Measurements from ENCODE around the gene FEN1.

Gene FEN1

GRCh38 chr11:61842528-61842820 lies 49.8 kb downstream of the FEN1 start:
- Histone ChIP-seq H3K9me3 (ENCODE audit: low read length) (no peaks in the 10 kb centered on the region), H3K4me1 (ENCODE audit: insufficient read depth, low read length) (no peaks in the 10 kb centered on the region), H3K27me3 (ENCODE audit: control insufficient read depth in 1 of 2, insufficient read depth in 2 of 2, low read length in 2 of 2) (no peaks in the 10 kb centered on the region), H3K4me3 (ENCODE audit: low read depth in 1 of 2, low read length in 2 of 2) (no peak overlapping the region), H3K27ac (ENCODE audit: low read depth, low read length) (no peak overlapping the region), H3K9ac (ENCODE audit: low read length) (no peak overlapping the region), H3K36me3 (ENCODE audit: insufficient read depth, low read length) (peaks cover 6% of the 10 kb centered on the region)

DNA sequence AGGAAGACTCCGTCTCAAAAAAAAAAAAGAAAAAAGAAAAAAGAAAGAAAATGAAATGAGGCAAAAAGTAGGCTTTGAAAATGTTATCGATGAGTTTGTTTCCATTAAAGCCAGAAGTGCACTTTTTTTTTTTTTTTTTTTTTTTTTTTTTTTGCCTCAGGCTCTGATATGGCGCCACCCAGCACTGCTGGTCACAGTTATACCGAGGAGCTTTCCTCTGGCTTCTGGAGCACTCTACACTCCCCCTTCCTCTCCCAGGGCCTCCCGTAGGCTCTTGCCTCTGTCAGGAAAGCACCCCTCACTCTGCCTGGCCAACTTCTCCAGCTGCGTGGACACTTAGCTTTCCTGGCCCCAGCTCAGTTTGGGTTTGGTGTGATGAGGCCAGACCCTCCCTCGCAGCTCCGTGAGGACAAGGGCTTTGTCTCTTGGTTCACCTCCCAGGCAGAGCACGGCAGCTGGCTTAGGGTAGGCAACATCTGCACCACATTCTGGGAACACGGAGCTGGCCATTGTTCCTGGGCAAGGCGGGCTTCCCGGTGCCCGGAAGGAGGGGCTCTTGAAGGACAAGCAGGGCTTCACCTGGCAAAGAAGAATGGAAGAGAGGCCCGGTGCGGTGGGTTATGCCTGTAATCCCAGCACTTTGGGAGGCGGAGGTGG lies 52.3 kb downstream of the FEN1 start:
- Histone ChIP-seq H3K27me3 (ENCODE audit: control insufficient read depth in 1 of 2, insufficient read depth in 2 of 2, low read length in 2 of 2) (no peaks in the 10 kb centered on the region), H3K4me3 (ENCODE audit: low read depth in 1 of 2, low read length in 2 of 2) (no peak overlapping the region), H3K27ac (ENCODE audit: low read depth, low read length) (no peak overlapping the region), H3K9me3 (ENCODE audit: low read length) (no peaks in the 10 kb centered on the region), H3K36me3 (ENCODE audit: insufficient read depth, low read length) (peaks cover 6% of the 10 kb centered on the region), H3K9ac (ENCODE audit: low read length) (no peak overlapping the region), H3K4me1 (ENCODE audit: insufficient read depth, low read length) (no peaks in the 10 kb centered on the region)

GRCh38 chr11:61846362-61847020 lies 53.8 kb downstream of the FEN1 start:
- no peak overlapping the region for H3K27ac ChIP-seq (ENCODE audit: low read depth, low read length)
- H3K4me1 ChIP-seq (ENCODE audit: insufficient read depth, low read length): no peaks in the 10 kb centered on the region
- H3K4me3 ChIP-seq (ENCODE audit: low read depth in 1 of 2, low read length in 2 of 2): no peak overlapping the region
- H3K9ac ChIP-seq (ENCODE audit: low read length): no peak overlapping the region
- no peaks in the 10 kb centered on the region for H3K9me3 ChIP-seq (ENCODE audit: low read length)
- no peaks in the 10 kb centered on the region for H3K27me3 ChIP-seq (ENCODE audit: control insufficient read depth in 1 of 2, insufficient read depth in 2 of 2, low read length in 2 of 2)
- H3K36me3 ChIP-seq (ENCODE audit: insufficient read depth, low read length): no peaks in the 10 kb centered on the region

Data from muscle layer of colon (tissue), 2 donors.